NCI-H146 treated with DMSO at 0.1 percent for 48 hours (cell line): ENCODE data around the gene C6orf15.
A peak's percentile ranks its signal among the peaks of the same experiment; 100 is the strongest.

Experiments
- DNase-seq: peaks from one replicate; lab custom pipeline; 2025; ENCODE audit not compliant: unreplicated experiment; lab: John Stamatoyannopoulos, UW

The C6orf15 gene

GRCh38 chr6:31112478-31112877 lies at the start of gene C6orf15:
Gene C6orf15 (minus strand): TSS chr6:31112575. CDS start chr6:31112555, 20 bp downstream.
- no peak for DNase-seq

GRCh38 chr6:31161216-31162126 lies 49.1 kb upstream of the C6orf15 start:
- no peak for DNase-seq

GRCh38 chr6:31158863-31159855 lies 46.8 kb upstream of the C6orf15 start:
- peak; percentile 10 for DNase-seq

GRCh38 chr6:31158140-31158862 lies 45.9 kb upstream of the C6orf15 start, which contains the start of gene TCF19:
Gene TCF19 (plus strand): TSS chr6:31158589. CDS start chr6:31159470, 881 bp downstream.
- peak; percentile 96 for DNase-seq

GRCh38 chr6:31157513-31158139 lies 45.3 kb upstream of the C6orf15 start, which contains the start of gene CCHCR1:
Gene CCHCR1 (minus strand): TSS chr6:31157802. CDS start chr6:31157600, 202 bp downstream.
- peak; percentile 36 for DNase-seq

GRCh38 chr6:31156641-31157040 lies 44.3 kb upstream of the C6orf15 start:
- DNase-seq, result no peak

- DNase-seq, result no peak
Observed at GRCh38 chr6:31154436-31154835, 42.1 kb upstream of the C6orf15 start.

GRCh38 chr6:31152781-31153180 lies 40.4 kb upstream of the C6orf15 start:
- no peak for DNase-seq

GRCh38 chr6:31149827-31150447 lies 37.6 kb upstream of the C6orf15 start:
- no peak for DNase-seq

GRCh38 chr6:31145386-31145785 lies 33.0 kb upstream of the C6orf15 start:
- DNase-seq, result no peak

GRCh38 chr6:31144970-31145340 lies 32.6 kb upstream of the C6orf15 start:
- no peak for DNase-seq

- DNase-seq, result no peak
Observed at GRCh38 chr6:31144296-31144969, 32.1 kb upstream of the C6orf15 start.

- DNase-seq, result no peak
Observed at GRCh38 chr6:31143148-31143547, 30.8 kb upstream of the C6orf15 start.

GRCh38 chr6:31142361-31142761 lies 30.0 kb upstream of the C6orf15 start:
- no peak for DNase-seq

GRCh38 chr6:31140643-31141042 lies 28.3 kb upstream of the C6orf15 start:
- DNase-seq, result no peak

- DNase-seq, result no peak
Observed at GRCh38 chr6:31139599-31139998, 27.2 kb upstream of the C6orf15 start.

- no peak for DNase-seq
Observed at GRCh38 chr6:31138982-31139381, 26.6 kb upstream of the C6orf15 start, which contains the start of gene PSORS1C2. Gene PSORS1C2 (minus strand): TSS chr6:31139066. CDS start chr6:31139026, 40 bp downstream.

GRCh38 chr6:31135710-31136109 lies 23.3 kb upstream of the C6orf15 start:
- no peak for DNase-seq

- DNase-seq, result no peak
Observed at GRCh38 chr6:31132806-31133205, 20.4 kb upstream of the C6orf15 start.
